Measurements from ENCODE around the gene UNK. TPM values are rescaled to one million over a fixed set of nuclear protein-coding genes. Genes with fewer than 3 reads are reported as not detected.
A peak's percentile ranks its signal among the peaks of the same experiment; 100 is the strongest.

UNK gene
- total RNA-seq, 1 donor from 2014 or later, result 16.7 TPM

- H3K9me3 Mint-ChIP-seq (ENCODE audit: unreplicated experiment), result no peaks in the 10 kb centered on the region
- H3K4me1 Mint-ChIP-seq (ENCODE audit: low read depth, unreplicated experiment), result no peaks in the 10 kb centered on the region
- Histone ChIP-seq H3K27me3 (ENCODE audit: insufficient read depth, low read length) (no peaks in the 10 kb centered on the region), H3K4me2 (ENCODE audit: low read length) (peak overlapping the region; percentile 91), H3K36me3 (ENCODE audit: insufficient read depth, low read length) (no peaks in the 10 kb centered on the region), H4K20me1 (ENCODE audit: insufficient read depth, low read length) (no peaks in the 10 kb centered on the region), H3K79me2 (ENCODE audit: insufficient read depth, low read length) (no peaks in the 10 kb centered on the region), H3K9me3 (ENCODE audit: insufficient read depth, low read depth, low read length) (no peaks in the 10 kb centered on the region), H3K27ac (ENCODE audit: low read depth, low read length) (no peak overlapping the region), H3K4me3 (ENCODE audit: insufficient read depth, low read depth, low read length) (peak overlapping the region; percentile 54), H3K4me1 (ENCODE audit: insufficient read depth, low read length) (peaks cover 12% of the 10 kb centered on the region), H2AFZ (ENCODE audit: low read depth, low read length) (peak overlapping the region; percentile 76), H3K9ac (ENCODE audit: low read length) (peak overlapping the region; percentile 75)
- H3K36me3 Mint-ChIP-seq (ENCODE audit: low read depth, unreplicated experiment), result peaks cover 4% of the 10 kb centered on the region
- no peak for DNase-seq (ENCODE audit: low read depth)
- H3K27me3 Mint-ChIP-seq (ENCODE audit: low read depth, unreplicated experiment), result no peaks in the 10 kb centered on the region
- no peak for FAIRE-seq
- H3K4me3 Mint-ChIP-seq (ENCODE audit: unreplicated experiment), result peak overlapping the region; percentile 81
- no peak for TF ChIP-seq EZH2 (IDR thresholded peaks at IDR 0.05; ENCODE audit: insufficient read depth, low read length)
- TF ChIP-seq CTCF (IDR thresholded peaks at IDR 0.05; ENCODE audit: insufficient read depth, low read depth, low read length), result no peak
- H3K27ac Mint-ChIP-seq (ENCODE audit: unreplicated experiment), result no peak overlapping the region
Measured at GRCh38 chr17:75763613-75764416, 20.8 kb upstream of the UNK start.

- H3K9ac ChIP-seq (ENCODE audit: low read length), result peak overlapping the region; percentile 75
- no peaks in the 10 kb centered on the region for H3K27me3 ChIP-seq (ENCODE audit: insufficient read depth, low read length)
- H3K36me3 ChIP-seq (ENCODE audit: insufficient read depth, low read length), result no peaks in the 10 kb centered on the region
- H3K4me2 ChIP-seq (ENCODE audit: low read length), result peak overlapping the region; percentile 91
- peak overlapping the region; percentile 81 for H3K4me3 Mint-ChIP-seq (ENCODE audit: unreplicated experiment)
- H3K9me3 ChIP-seq (ENCODE audit: insufficient read depth, low read depth, low read length), result no peaks in the 10 kb centered on the region
- no peaks in the 10 kb centered on the region for H3K9me3 Mint-ChIP-seq (ENCODE audit: unreplicated experiment)
- H4K20me1 ChIP-seq (ENCODE audit: insufficient read depth, low read length), result no peaks in the 10 kb centered on the region
- TF ChIP-seq EZH2 (IDR thresholded peaks at IDR 0.05; ENCODE audit: insufficient read depth, low read length) (no peak), CTCF (IDR thresholded peaks at IDR 0.05; ENCODE audit: insufficient read depth, low read depth, low read length) (no peak)
- H3K27ac Mint-ChIP-seq (ENCODE audit: unreplicated experiment), result no peak overlapping the region
- H3K36me3 Mint-ChIP-seq (ENCODE audit: low read depth, unreplicated experiment), result peaks cover 2% of the 10 kb centered on the region
- H3K4me3 ChIP-seq (ENCODE audit: insufficient read depth, low read depth, low read length), result peak overlapping the region; percentile 54
- peaks cover 12% of the 10 kb centered on the region for H3K4me1 ChIP-seq (ENCODE audit: insufficient read depth, low read length)
- H3K79me2 ChIP-seq (ENCODE audit: insufficient read depth, low read length), result no peaks in the 10 kb centered on the region
- H3K27me3 Mint-ChIP-seq (ENCODE audit: low read depth, unreplicated experiment), result no peaks in the 10 kb centered on the region
- H3K27ac ChIP-seq (ENCODE audit: low read depth, low read length), result no peak overlapping the region
- no peak for FAIRE-seq
- no peak for DNase-seq (ENCODE audit: low read depth)
- H3K4me1 Mint-ChIP-seq (ENCODE audit: low read depth, unreplicated experiment), result no peaks in the 10 kb centered on the region
- peak overlapping the region; percentile 76 for H2AFZ ChIP-seq (ENCODE audit: low read depth, low read length)
Measured at GRCh38 chr17:75764417-75764710, 20.2 kb upstream of the UNK start.

Data from astrocyte (in vitro differentiated cells and primary cell).